Loucy (cell line): ENCODE measurements around the gene TIMP2.

Source experiments
- H2AFZ ChIP-seq: fragments of 200-600 bp; sonication (generic); 2 replicates; pipeline ENCODE4 v1.6.0; 2016; ENCODE audit warnings: antibody characterized with exemption, mild to moderate bottlenecking, low read length, moderate library complexity
- H3F3A ChIP-seq: fragments of 200-600 bp; 2 replicates; pipeline ENCODE4 v1.6.0; 2016; ENCODE audit warnings: antibody characterized with exemption, low read depth, mild to moderate bottlenecking
- H3K27me3 ChIP-seq: fragments of 200-600 bp; sonication (generic); 2 replicates; pipeline ENCODE4 v1.6.1; 2014; ENCODE audit warnings: low read length, mild to moderate bottlenecking; ENCODE audit not compliant: insufficient read depth, poor library complexity, severe bottlenecking
- H3K36me3 ChIP-seq: fragments of 200-600 bp; sonication (generic); 2 replicates; pipeline ENCODE4 v1.6.1; 2016; ENCODE audit warnings: low read length; ENCODE audit not compliant: insufficient read depth
- H3K4me1 ChIP-seq: fragments of 200-600 bp; sonication (generic); 2 replicates; pipeline ENCODE4 v1.5.1; 2014; ENCODE audit warnings: low read length, mild to moderate bottlenecking; ENCODE audit not compliant: insufficient read depth, poor library complexity, severe bottlenecking
- H3K4me2 ChIP-seq: fragments of 200-600 bp; sonication (generic); 2 replicates; pipeline ENCODE4 v1.6.0; 2014; ENCODE audit warnings: antibody characterized with exemption, low read length, low read depth, mild to moderate bottlenecking; ENCODE audit not compliant: poor library complexity, severe bottlenecking
- H3K4me3 ChIP-seq: fragments of 200-600 bp; sonication (generic); 2 replicates; pipeline ENCODE4 v1.5.1; 2014; ENCODE audit warnings: low read length, mild to moderate bottlenecking, mixed read lengths; ENCODE audit not compliant: poor library complexity, severe bottlenecking
- H3K79me2 ChIP-seq: fragments of 200-600 bp; sonication (generic); 2 replicates; pipeline ENCODE4 v1.6.1; 2014; ENCODE audit warnings: low read length; ENCODE audit not compliant: insufficient read depth
- H3K9ac ChIP-seq: fragments of 200-600 bp; sonication (generic); 2 replicates; pipeline ENCODE4 v1.6.0; 2014; ENCODE audit warnings: mild to moderate bottlenecking, low read depth, low read length, moderate library complexity; ENCODE audit not compliant: poor library complexity, severe bottlenecking
- H3K9me2 ChIP-seq: fragments of 200-600 bp; sonication (generic); replicated peaks from 2 replicates; pipeline ENCODE4 v1.6.1; 2016; ENCODE audit warnings: low read depth, low read length, mixed read lengths
- H3K9me3 ChIP-seq: fragments of 200-600 bp; sonication (generic); 2 replicates; pipeline ENCODE4 v1.6.1; 2014; ENCODE audit warnings: mild to moderate bottlenecking, antibody characterized with exemption, low read length, low read depth; ENCODE audit not compliant: insufficient read depth
- H4K20me1 ChIP-seq: fragments of 200-600 bp; sonication (generic); 2 replicates; pipeline ENCODE4 v1.6.0; 2014; ENCODE audit warnings: antibody characterized with exemption, low read length, mild to moderate bottlenecking; ENCODE audit not compliant: insufficient read depth, poor library complexity, severe bottlenecking
- EZH2phosphoT487 ChIP-seq: fragments of 200-600 bp; IDR thresholded peaks from 2 replicates; pipeline ENCODE4 v1.6.1; 2018; ENCODE audit warnings: antibody characterized with exemption, mild to moderate bottlenecking, moderate library complexity, borderline replicate concordance
- TF ChIP-seq, protein P1 (sequence below): fragments of 200-600 bp; sonication (generic); conservative IDR thresholded peaks from 2 replicates; pipeline ENCODE4 v1.5.1; 2014; ENCODE audit warnings: mild to moderate bottlenecking, antibody characterized with exemption, low read length

Gene TIMP2

GRCh38 chr17:78875363-78876093 is 49.7 kb downstream of the TIMP2 start:
- no peak for TF ChIP-seq EZH2phosphoT487
- TF ChIP-seq, protein P1, sequence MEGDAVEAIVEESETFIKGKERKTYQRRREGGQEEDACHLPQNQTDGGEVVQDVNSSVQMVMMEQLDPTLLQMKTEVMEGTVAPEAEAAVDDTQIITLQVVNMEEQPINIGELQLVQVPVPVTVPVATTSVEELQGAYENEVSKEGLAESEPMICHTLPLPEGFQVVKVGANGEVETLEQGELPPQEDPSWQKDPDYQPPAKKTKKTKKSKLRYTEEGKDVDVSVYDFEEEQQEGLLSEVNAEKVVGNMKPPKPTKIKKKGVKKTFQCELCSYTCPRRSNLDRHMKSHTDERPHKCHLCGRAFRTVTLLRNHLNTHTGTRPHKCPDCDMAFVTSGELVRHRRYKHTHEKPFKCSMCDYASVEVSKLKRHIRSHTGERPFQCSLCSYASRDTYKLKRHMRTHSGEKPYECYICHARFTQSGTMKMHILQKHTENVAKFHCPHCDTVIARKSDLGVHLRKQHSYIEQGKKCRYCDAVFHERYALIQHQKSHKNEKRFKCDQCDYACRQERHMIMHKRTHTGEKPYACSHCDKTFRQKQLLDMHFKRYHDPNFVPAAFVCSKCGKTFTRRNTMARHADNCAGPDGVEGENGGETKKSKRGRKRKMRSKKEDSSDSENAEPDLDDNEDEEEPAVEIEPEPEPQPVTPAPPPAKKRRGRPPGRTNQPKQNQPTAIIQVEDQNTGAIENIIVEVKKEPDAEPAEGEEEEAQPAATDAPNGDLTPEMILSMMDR = no peak
- Histone ChIP-seq H3K4me2 (no peak overlapping the region), H2AFZ (no peak overlapping the region)

GRCh38 chr17:78873519-78874340 is 51.5 kb downstream of the TIMP2 start:
- Histone ChIP-seq H2AFZ (no peak overlapping the region), H3F3A (no peaks in the 10 kb centered on the region), H3K79me2 (no peaks in the 10 kb centered on the region), H4K20me1 (no peaks in the 10 kb centered on the region), H3K4me1 (no peaks in the 10 kb centered on the region), H3K4me2 (no peak overlapping the region), H3K9ac (no peak overlapping the region), H3K9me3 (no peaks in the 10 kb centered on the region), H3K9me2 (no peaks in the 10 kb centered on the region), H3K4me3 (no peak overlapping the region), H3K36me3 (peaks cover 13% of the 10 kb centered on the region; the same call in 1 of the 2 replicates), H3K27me3 (no peaks in the 10 kb centered on the region)
- TF ChIP-seq EZH2phosphoT487 = no peak
- TF ChIP-seq, protein P1 = no peak

More at GRCh38 chr17:78875363-78876093, 49.7 kb downstream of the TIMP2 start:
- Histone ChIP-seq H3K9ac (no peak overlapping the region), H3K36me3 (peaks cover 8% of the 10 kb centered on the region; the same call in 1 of the 2 replicates), H3K4me1 (no peaks in the 10 kb centered on the region), H3K79me2 (no peaks in the 10 kb centered on the region), H3K27me3 (no peaks in the 10 kb centered on the region), H3K9me3 (no peaks in the 10 kb centered on the region), H4K20me1 (no peaks in the 10 kb centered on the region), H3F3A (no peaks in the 10 kb centered on the region), H3K4me3 (no peak overlapping the region), H3K9me2 (no peaks in the 10 kb centered on the region)

- no peaks in the 10 kb centered on the region for H4K20me1 ChIP-seq
- H3K27me3 ChIP-seq = no peaks in the 10 kb centered on the region
- H3K79me2 ChIP-seq = no peaks in the 10 kb centered on the region
- H3K4me1 ChIP-seq = no peaks in the 10 kb centered on the region
- no peak overlapping the region for H3K4me2 ChIP-seq
- H3K36me3 ChIP-seq = peaks cover 13% of the 10 kb centered on the region; the same call in 1 of the 2 replicates
- no peaks in the 10 kb centered on the region for H3K9me2 ChIP-seq
- H3K9ac ChIP-seq = no peak overlapping the region
- H3K9me3 ChIP-seq = no peaks in the 10 kb centered on the region
- H3F3A ChIP-seq = no peaks in the 10 kb centered on the region
- no peak overlapping the region for H3K4me3 ChIP-seq
- no peak for TF ChIP-seq EZH2phosphoT487
- TF ChIP-seq, protein P1 = no peak
- H2AFZ ChIP-seq = no peak overlapping the region
Observed at GRCh38 chr17:78872486-78872885, 52.7 kb downstream of the TIMP2 start.
